HL-60 (cell line): ENCODE data around the gene CPPED1.

Experiments used
- CTCF ChIP-seq: IDR thresholded peaks from one replicate; pipeline ENCODE4 v1.5.1; 2011; ENCODE audit warnings: low read length, control low read depth, inconsistent platforms; ENCODE audit not compliant: insufficient read depth
- POLR2AphosphoS5 ChIP-seq: IDR thresholded peaks from 2 replicates; pipeline ENCODE4 v1.6.1; 2012; ENCODE audit warnings: low read depth
- REST ChIP-seq: IDR thresholded peaks from 2 replicates; pipeline ENCODE4 v1.6.1; 2012; ENCODE audit warnings: low read depth; ENCODE audit not compliant: insufficient replicate concordance
- SPI1 ChIP-seq: IDR thresholded peaks from 2 replicates; pipeline ENCODE4 v1.6.1; 2012; ENCODE audit warnings: low read depth, mild to moderate bottlenecking, borderline replicate concordance

- TF ChIP-seq CTCF (no peak), POLR2AphosphoS5 (no peak), REST (no peak), SPI1 (no peak)
Measured at GRCh38 chr16:12669908-12670307, 133.8 kb downstream of the CPPED1 start.
